Activated T-cell treated with anti-CD3 and anti-CD28 coated beads, Interleukin-2, amount 50 U/mL, for 72 hours (primary cell): Measurements from ENCODE around the gene SPTBN5. TPM values are rescaled to one million over a fixed set of nuclear protein-coding genes. Genes with fewer than 3 reads are reported as not detected.

Experiments used
- ATAC-seq, 2 donors: fragments of 150-1000 bp; cut with Tn5 transposase; replicated peaks in 1 of 2; 2 replicates each; pipeline ENCODE4 v1.10.0; 2021; ENCODE audit warnings: moderate library complexity in 2 of 2, mild to moderate bottlenecking in 1 of 2
- DNase-seq, 2 donors: peaks; one replicate each; pipeline ENCODE4 v3.0.0; 2021 to 2022; ENCODE audit warnings: mixed read lengths in 1 of 2
- H3K27ac Mint-ChIP-seq: one replicate; pipeline ENCODE4 v1.8.0; 2022; ENCODE audit warnings: mild to moderate bottlenecking, moderate library complexity, mixed read lengths
- H3K27me3 Mint-ChIP-seq: one replicate; pipeline ENCODE4 v1.8.0; 2022; ENCODE audit warnings: low read depth, mixed read lengths
- H3K36me3 Mint-ChIP-seq, 2 donors: one replicate each; pipeline ENCODE4 v1.8.0; 2022; ENCODE audit warnings: mixed read lengths in 2 of 2, mild to moderate bottlenecking in 1 of 2; ENCODE audit not compliant: insufficient read depth in 2 of 2
- H3K4me1 Mint-ChIP-seq: one replicate; pipeline ENCODE4 v1.8.0; 2022; ENCODE audit warnings: low read depth, mixed read lengths
- H3K4me3 Mint-ChIP-seq, 2 donors: one replicate each; pipeline ENCODE4 v1.8.0; 2022; ENCODE audit warnings: mild to moderate bottlenecking in 2 of 2, mixed read lengths in 2 of 2, moderate library complexity in 2 of 2
- H3K9me3 Mint-ChIP-seq, 2 donors: one replicate each; pipeline ENCODE4 v1.8.0; 2022; ENCODE audit warnings: mixed read lengths in 2 of 2
- total RNA-seq, 2 donors: library from RNA; stranded (reverse); gene quantifications; one replicate each; pipeline ENCODE4 v1.2.3, GENCODE V29; 2022

Gene SPTBN5
- total RNA-seq, 2 donors from 2014 or later: 0.41 to 1.7 TPM

- DNase-seq (no peak), ATAC-seq (peak; percentile 30 to 32)
- H3K9me3 Mint-ChIP-seq: no peaks in the 10 kb centered on the region
- no peak overlapping the region for H3K4me3 Mint-ChIP-seq
- H3K27ac Mint-ChIP-seq: no peak overlapping the region
- peaks cover 4% of the 10 kb centered on the region for H3K4me1 Mint-ChIP-seq
- peaks cover 13% of the 10 kb centered on the region for H3K27me3 Mint-ChIP-seq
- H3K36me3 Mint-ChIP-seq: no peaks in the 10 kb centered on the region
These were observed 11.7 kb downstream of the SPTBN5 start for GRCh38 chr15:41881920-41882688.

- H3K36me3 Mint-ChIP-seq: no peaks in the 10 kb centered on the region
- no peak overlapping the region for H3K27ac Mint-ChIP-seq
- DNase-seq (no peak), ATAC-seq (no peak)
- H3K27me3 Mint-ChIP-seq: peaks cover 13% of the 10 kb centered on the region
- H3K9me3 Mint-ChIP-seq: no peaks in the 10 kb centered on the region
- peaks cover 4% of the 10 kb centered on the region for H3K4me1 Mint-ChIP-seq
- H3K4me3 Mint-ChIP-seq: peak overlapping the region in 1 of 2 donors; percentile 49
These were observed 12.3 kb downstream of the SPTBN5 start for GRCh38 chr15:41881550-41881919.

DNA sequence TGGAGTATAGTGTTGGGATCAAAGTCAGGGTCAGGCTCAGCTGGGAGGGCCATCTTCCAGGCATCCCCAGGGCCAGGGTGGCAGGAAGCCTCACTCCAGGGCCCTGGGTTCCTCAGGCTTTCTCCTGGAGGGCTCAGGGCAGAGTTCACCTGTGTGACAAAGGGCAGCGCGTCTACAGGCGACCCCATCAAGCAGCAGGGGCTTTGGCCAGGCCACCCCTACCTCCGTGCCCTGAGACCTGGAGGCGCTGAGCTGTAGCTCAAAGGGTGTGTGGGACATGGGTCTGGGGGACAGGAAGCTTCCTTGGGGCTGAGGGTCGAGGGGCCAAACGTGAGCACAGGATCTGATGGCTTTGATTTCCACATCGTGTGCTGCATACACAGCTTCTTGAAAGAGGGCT, 12.8 kb downstream of the SPTBN5 start:
- H3K27ac Mint-ChIP-seq: no peak overlapping the region
- no peaks in the 10 kb centered on the region for H3K36me3 Mint-ChIP-seq
- DNase-seq (no peak), ATAC-seq (no peak)
- peak overlapping the region in 1 of 2 donors; percentile 49 for H3K4me3 Mint-ChIP-seq
- peaks cover 4% of the 10 kb centered on the region for H3K4me1 Mint-ChIP-seq
- no peaks in the 10 kb centered on the region for H3K9me3 Mint-ChIP-seq
- H3K27me3 Mint-ChIP-seq: peaks cover 13% of the 10 kb centered on the region

DNA sequence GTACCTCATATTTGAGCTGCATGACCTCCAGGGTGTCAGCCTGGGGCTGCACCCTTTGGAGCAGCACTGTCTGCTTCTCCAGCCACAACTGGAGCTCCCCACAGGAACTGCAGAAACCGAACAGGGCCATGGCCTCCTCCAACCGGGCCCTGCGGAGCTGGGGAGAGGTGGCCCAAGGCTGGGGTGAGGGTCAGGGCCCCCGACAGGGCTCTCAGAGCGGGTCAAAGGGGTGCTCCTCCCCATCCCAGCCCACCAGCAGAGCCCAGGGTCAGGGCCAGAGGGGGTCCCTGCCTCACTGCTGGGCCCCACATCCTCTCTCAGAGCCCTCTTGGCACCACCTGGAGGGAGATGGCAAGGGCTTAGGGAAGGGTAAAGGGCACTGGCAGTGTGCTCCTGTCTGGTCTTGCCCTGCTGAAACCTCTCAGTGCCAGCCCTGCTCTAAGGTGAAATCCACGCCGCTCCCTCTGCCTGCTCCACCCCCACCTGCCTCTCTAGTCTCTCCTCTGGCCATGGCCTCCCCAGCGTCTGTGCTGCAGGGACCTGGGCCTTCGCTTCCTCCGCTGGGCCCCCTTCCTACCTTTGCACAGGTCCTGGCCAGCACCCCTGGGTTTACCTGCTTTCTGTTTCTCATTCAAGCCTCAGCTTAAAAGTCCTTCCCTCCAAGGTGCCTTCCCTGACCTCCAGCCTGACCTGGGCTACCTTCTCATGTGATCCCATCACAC, 13.5 kb downstream of the SPTBN5 start:
- no peaks in the 10 kb centered on the region for H3K36me3 Mint-ChIP-seq
- no peak overlapping the region for H3K27ac Mint-ChIP-seq

DNA sequence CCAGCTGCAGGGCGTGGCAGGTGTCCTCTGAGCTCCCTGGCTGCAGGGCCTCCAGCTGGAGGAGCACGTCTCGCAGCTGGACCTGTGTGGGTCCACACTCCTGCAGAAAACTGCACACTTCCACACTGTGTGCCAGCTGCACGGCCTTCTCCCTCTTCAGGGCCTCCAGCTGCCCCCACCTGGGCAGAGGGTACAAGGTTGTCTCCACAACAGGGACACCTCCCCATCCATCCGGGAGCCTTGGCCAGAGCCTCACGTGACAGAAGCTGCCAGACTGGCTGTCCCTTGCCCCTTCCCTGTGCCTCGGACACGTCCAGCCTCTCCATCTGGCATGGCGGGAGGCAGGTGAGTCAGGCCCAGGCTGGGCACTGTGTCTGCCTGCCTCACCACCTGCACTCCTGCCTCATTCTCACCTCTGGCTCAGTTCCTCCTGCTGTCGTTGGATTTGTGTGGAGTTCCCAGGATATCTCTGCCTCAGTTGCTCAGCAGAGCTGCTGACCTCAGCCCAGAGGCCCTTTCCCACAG, 14.5 kb downstream of the SPTBN5 start:
- no peak for ATAC-seq
- Mint-ChIP-seq H3K9me3 (no peaks in the 10 kb centered on the region), H3K36me3 (no peaks in the 10 kb centered on the region), H3K27me3 (peaks cover 13% of the 10 kb centered on the region), H3K27ac (no peak overlapping the region), H3K4me3 (no peak overlapping the region), H3K4me1 (no peaks in the 10 kb centered on the region)
- DNase-seq: no peak

More for the DNA sequence above, 13.5 kb downstream of the SPTBN5 start:
- H3K4me3 Mint-ChIP-seq: no peak overlapping the region
- ATAC-seq: no peak
- no peaks in the 10 kb centered on the region for H3K9me3 Mint-ChIP-seq
- no peak for DNase-seq
- H3K27me3 Mint-ChIP-seq: peaks cover 13% of the 10 kb centered on the region
- H3K4me1 Mint-ChIP-seq: peaks cover 1% of the 10 kb centered on the region

- Mint-ChIP-seq H3K4me1 (no peaks in the 10 kb centered on the region), H3K4me3 (no peak overlapping the region), H3K36me3 (no peaks in the 10 kb centered on the region), H3K27ac (no peak overlapping the region), H3K27me3 (peaks cover 13% of the 10 kb centered on the region), H3K9me3 (no peaks in the 10 kb centered on the region)
- ATAC-seq (no peak), DNase-seq (no peak)
These were observed 15.5 kb downstream of the SPTBN5 start for GRCh38 chr15:41878355-41878699.

DNA sequence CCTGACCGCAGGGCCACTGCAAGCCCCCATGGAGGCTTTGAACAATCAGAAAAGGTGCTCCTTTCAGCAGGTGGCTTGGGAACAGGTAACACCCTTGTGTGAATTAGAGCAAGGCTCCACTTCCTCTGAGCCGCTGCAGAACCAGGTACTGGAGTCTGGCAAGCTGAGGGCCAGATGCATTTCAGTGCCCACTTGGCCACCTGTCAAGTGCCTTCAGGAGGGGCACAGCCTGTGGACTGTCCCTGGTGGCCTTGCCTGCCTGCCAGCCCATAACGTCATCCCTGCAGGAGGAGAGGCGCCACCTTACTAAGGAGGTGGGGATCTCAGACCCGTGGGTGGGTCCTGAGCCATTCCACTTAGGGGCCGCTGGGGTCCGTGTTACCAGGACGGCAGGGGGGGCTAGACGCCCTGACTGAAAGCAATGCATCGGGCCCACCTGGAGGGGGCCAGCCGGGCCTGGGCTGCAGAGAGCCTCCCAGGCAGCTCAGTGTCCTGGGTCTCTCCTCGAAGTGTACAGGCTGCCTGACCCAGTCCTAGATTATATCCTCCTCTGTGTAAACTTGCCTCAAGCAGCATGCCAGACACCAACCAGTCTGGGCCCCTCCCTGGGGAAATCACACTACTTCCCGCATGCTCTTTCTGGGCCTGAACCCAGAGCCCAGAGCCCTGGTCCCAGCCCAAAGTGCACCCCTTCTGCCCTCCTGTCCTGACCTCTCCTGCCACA, 16.1 kb downstream of the SPTBN5 start:
- DNase-seq (no peak), ATAC-seq (no peak)
- no peak overlapping the region for H3K4me3 Mint-ChIP-seq
- peaks cover 13% of the 10 kb centered on the region for H3K27me3 Mint-ChIP-seq
- no peaks in the 10 kb centered on the region for H3K9me3 Mint-ChIP-seq
- no peak overlapping the region for H3K27ac Mint-ChIP-seq
- H3K36me3 Mint-ChIP-seq: no peaks in the 10 kb centered on the region
- H3K4me1 Mint-ChIP-seq: no peaks in the 10 kb centered on the region

DNA sequence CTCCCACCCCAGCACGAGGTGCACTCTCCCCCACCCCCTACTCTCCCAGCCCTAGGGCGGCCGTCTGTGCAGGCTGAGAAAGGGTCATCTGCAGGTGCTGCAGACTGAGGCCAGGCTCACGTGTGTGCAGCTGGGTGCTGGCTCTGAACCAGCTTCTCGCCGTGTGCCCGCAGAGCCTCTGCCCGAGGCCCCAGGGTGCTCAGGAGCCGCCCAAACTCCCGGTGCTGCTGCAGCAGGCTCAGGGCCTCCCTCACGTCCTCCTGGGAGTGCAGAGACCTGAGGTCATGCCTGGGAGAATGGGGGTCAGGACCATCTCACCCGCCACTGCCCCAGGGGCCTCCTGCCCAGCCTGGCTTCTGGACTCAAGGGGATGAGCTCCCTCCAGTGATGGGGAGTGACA, 17.2 kb downstream of the SPTBN5 start:
- Mint-ChIP-seq H3K36me3 (no peaks in the 10 kb centered on the region), H3K4me1 (no peaks in the 10 kb centered on the region), H3K27ac (no peak overlapping the region), H3K27me3 (peaks cover 13% of the 10 kb centered on the region), H3K4me3 (no peak overlapping the region), H3K9me3 (no peaks in the 10 kb centered on the region)
- no peak for DNase-seq
- ATAC-seq: no peak

- peaks cover 7% of the 10 kb centered on the region for H3K27me3 Mint-ChIP-seq
- DNase-seq: no peak
- peaks cover 4% of the 10 kb centered on the region for H3K4me1 Mint-ChIP-seq
- no peaks in the 10 kb centered on the region for H3K36me3 Mint-ChIP-seq
- ATAC-seq: no peak
- H3K4me3 Mint-ChIP-seq: no peak overlapping the region
- H3K27ac Mint-ChIP-seq: no peak overlapping the region
- no peaks in the 10 kb centered on the region for H3K9me3 Mint-ChIP-seq
These were observed 17.8 kb downstream of the SPTBN5 start for GRCh38 chr15:41876007-41876406.

GRCh38 chr15:41874736-41875135, 19.1 kb downstream of the SPTBN5 start:
- ATAC-seq: no peak
- Mint-ChIP-seq H3K27ac (no peak overlapping the region), H3K4me3 (no peak overlapping the region), H3K36me3 (no peaks in the 10 kb centered on the region), H3K9me3 (no peaks in the 10 kb centered on the region), H3K4me1 (peaks cover 11% of the 10 kb centered on the region), H3K27me3 (no peaks in the 10 kb centered on the region)
- no peak for DNase-seq

- Mint-ChIP-seq H3K27me3 (no peaks in the 10 kb centered on the region), H3K36me3 (no peaks in the 10 kb centered on the region), H3K4me1 (peaks cover 11% of the 10 kb centered on the region), H3K4me3 (no peak overlapping the region), H3K27ac (no peak overlapping the region), H3K9me3 (no peaks in the 10 kb centered on the region)
- DNase-seq (no peak), ATAC-seq (no peak)
These were observed 20.1 kb downstream of the SPTBN5 start for GRCh38 chr15:41873711-41874110.

GRCh38 chr15:41872166-41872747, 21.6 kb downstream of the SPTBN5 start:
- H3K9me3 Mint-ChIP-seq: no peaks in the 10 kb centered on the region
- no peak for DNase-seq

More at GRCh38 chr15:41872166-41872747, 21.6 kb downstream of the SPTBN5 start:
- H3K4me3 Mint-ChIP-seq: no peak overlapping the region
- H3K27ac Mint-ChIP-seq: no peak overlapping the region
- H3K27me3 Mint-ChIP-seq: no peaks in the 10 kb centered on the region
- ATAC-seq: no peak
- no peaks in the 10 kb centered on the region for H3K36me3 Mint-ChIP-seq
- peaks cover 11% of the 10 kb centered on the region for H3K4me1 Mint-ChIP-seq
